ENCODE results near the gene SLC48A1.
A peak's percentile ranks its signal among the peaks of the same experiment; 100 is the strongest.

Gene SLC48A1

GRCh38 chr12:47773062-47773857 lies at the start of gene SLC48A1:
TSS of gene SLC48A1 (plus strand) at chr12:47773238. CDS start at chr12:47773305, 67 bp downstream.
- DNase-seq: peak; percentile 79

GRCh38 chr12:47725091-47725772 lies 47.8 kb upstream of the SLC48A1 start, which contains the start of gene ENDOU:
TSS of gene ENDOU (minus strand) at chr12:47725490. CDS start at chr12:47725413, 77 bp downstream.
- no peak for DNase-seq

- no peak for DNase-seq
These were observed 47.1 kb upstream of the SLC48A1 start for GRCh38 chr12:47725893-47726292.

GRCh38 chr12:47729233-47729632 lies 43.8 kb upstream of the SLC48A1 start:
- DNase-seq: no peak

GRCh38 chr12:47730341-47730744 lies 42.7 kb upstream of the SLC48A1 start:
- no peak for DNase-seq

- DNase-seq: no peak
These were observed 41.3 kb upstream of the SLC48A1 start for GRCh38 chr12:47731723-47732122.

GRCh38 chr12:47732504-47732903 lies 40.5 kb upstream of the SLC48A1 start:
- DNase-seq: no peak

GRCh38 chr12:47733142-47733541 lies 39.9 kb upstream of the SLC48A1 start:
- no peak for DNase-seq

GRCh38 chr12:47734725-47735480 lies 38.1 kb upstream of the SLC48A1 start:
- DNase-seq: no peak

GRCh38 chr12:47735649-47736048 lies 37.4 kb upstream of the SLC48A1 start:
- DNase-seq: no peak

- DNase-seq: no peak
These were observed 36.8 kb upstream of the SLC48A1 start for GRCh38 chr12:47736216-47736615.

GRCh38 chr12:47736877-47737676 lies 36.0 kb upstream of the SLC48A1 start:
- DNase-seq: no peak

- DNase-seq: no peak
These were observed 35.0 kb upstream of the SLC48A1 start for GRCh38 chr12:47737936-47738594.

GRCh38 chr12:47739297-47739696 lies 33.7 kb upstream of the SLC48A1 start:
- no peak for DNase-seq

GRCh38 chr12:47739979-47740378 lies 33.1 kb upstream of the SLC48A1 start:
- DNase-seq: no peak

GRCh38 chr12:47740606-47741339 lies 32.3 kb upstream of the SLC48A1 start:
- DNase-seq: no peak

- peak; percentile 80 for DNase-seq
These were observed 31.7 kb upstream of the SLC48A1 start for GRCh38 chr12:47741340-47741703.

- peak; percentile 75 for DNase-seq
These were observed 30.7 kb upstream of the SLC48A1 start for GRCh38 chr12:47742253-47742825.

- no peak for DNase-seq
These were observed 29.7 kb upstream of the SLC48A1 start for GRCh38 chr12:47743311-47743860.

GRCh38 chr12:47744005-47744651 lies 28.9 kb upstream of the SLC48A1 start:
- DNase-seq: peak; percentile 72

Data from CD4-positive, alpha-beta T cell treated with Interleukin-12 subunit alpha and Interleukin-12 subunit beta, for 1 hour (primary cell).